Measurements from ENCODE around the gene FAM193B. TPM values are rescaled to one million over a fixed set of nuclear protein-coding genes. Genes with fewer than 3 reads are reported as not detected.

The FAM193B gene
- total RNA-seq, result 10 to 100 TPM; 52.1 to 56.1 TPM
- long read RNA-seq, partial matches to known transcripts, result 8 of 21 reads
- long read RNA-seq, other reads (novel, unspliced or antisense), result 12 of 21 reads

GRCh38 chr5:177554474-177555111, at the start of gene FAM193B:
Gene FAM193B (minus strand): TSS chr5:177554563. CDS start chr5:177554458, 105 bp downstream.
- ATAC-seq (peak; percentile 94), DNase-seq (peak; percentile 95 to 97)
- intact Hi-C loops (cut with DNase I, micrococcal nuclease), result no loop called here

- no peak for DNase-seq
- intact Hi-C loops (cut with DNase I, micrococcal nuclease), result no loop called here
- no peak for ATAC-seq
Observed at GRCh38 chr5:177604116-177604521, 49.8 kb upstream of the FAM193B start.

- no peak for ATAC-seq
- no peak for DNase-seq
- intact Hi-C loops (cut with DNase I, micrococcal nuclease), result no loop called here
Observed at GRCh38 chr5:177603631-177604030, 49.3 kb upstream of the FAM193B start.

GRCh38 chr5:177602458-177602830, 48.1 kb upstream of the FAM193B start:
- intact Hi-C loops (cut with DNase I, micrococcal nuclease), result no loop called here
- ATAC-seq, result no peak

GRCh38 chr5:177601577-177602457, 47.5 kb upstream of the FAM193B start:
- ATAC-seq, result no peak
- intact Hi-C loops (cut with DNase I, micrococcal nuclease), result no loop called here
- DNase-seq, result no peak

More at GRCh38 chr5:177602458-177602830, 48.1 kb upstream of the FAM193B start:
- DNase-seq, result no peak

- intact Hi-C loops (cut with DNase I, micrococcal nuclease), result no loop called here
- DNase-seq, result no peak
Observed at GRCh38 chr5:177601126-177601525, 46.8 kb upstream of the FAM193B start.

GRCh38 chr5:177600508-177601018, 46.2 kb upstream of the FAM193B start:
- intact Hi-C loops (cut with DNase I, micrococcal nuclease), result no loop called here
- ATAC-seq, result peak; percentile 6
- DNase-seq, result no peak

More at GRCh38 chr5:177601126-177601525, 46.8 kb upstream of the FAM193B start:
- ATAC-seq, result no peak

- DNase-seq (peak; percentile 79 to 92), ATAC-seq (peak; percentile 90)
- intact Hi-C loops (cut with DNase I, micrococcal nuclease), result no loop called here
Observed at GRCh38 chr5:177599731-177600507, 45.6 kb upstream of the FAM193B start, which contains the start of gene B4GALT7. Gene B4GALT7 (plus strand): TSS chr5:177600132. CDS start chr5:177600211, 79 bp downstream.

- intact Hi-C loops (cut with DNase I, micrococcal nuclease), result no loop called here
- DNase-seq, result no peak
- ATAC-seq, result no peak
Observed at GRCh38 chr5:177598477-177598876, 44.1 kb upstream of the FAM193B start.

GRCh38 chr5:177596775-177597238, 42.4 kb upstream of the FAM193B start:
- intact Hi-C loops (cut with DNase I, micrococcal nuclease), result no loop called here
- DNase-seq (no peak), ATAC-seq (no peak)

- intact Hi-C loops (cut with DNase I, micrococcal nuclease), result no loop called here
- ATAC-seq (no peak), DNase-seq (no peak)
Observed at GRCh38 chr5:177595991-177596774, 41.8 kb upstream of the FAM193B start.

GRCh38 chr5:177595026-177595585, 40.7 kb upstream of the FAM193B start:
- intact Hi-C loops (cut with DNase I, micrococcal nuclease), result no loop called here
- DNase-seq, result no peak
- ATAC-seq, result no peak

GRCh38 chr5:177594071-177594470, 39.7 kb upstream of the FAM193B start:
- intact Hi-C loops (cut with DNase I, micrococcal nuclease), result no loop called here
- DNase-seq (no peak), ATAC-seq (no peak)

GRCh38 chr5:177593511-177593910, 39.1 kb upstream of the FAM193B start:
- intact Hi-C loops (cut with DNase I, micrococcal nuclease), result no loop called here
- ATAC-seq (no peak), DNase-seq (no peak)

- intact Hi-C loops (cut with DNase I, micrococcal nuclease), result no loop called here
- ATAC-seq (no peak), DNase-seq (no peak)
Observed at GRCh38 chr5:177592905-177593304, 38.5 kb upstream of the FAM193B start.

GRCh38 chr5:177592010-177592834, 37.9 kb upstream of the FAM193B start, which contains the start of gene TMED9:
Gene TMED9 (plus strand): TSS chr5:177592203. CDS start chr5:177592215, 12 bp downstream.
- intact Hi-C loops (cut with DNase I, micrococcal nuclease), result no loop called here
- DNase-seq (peak; percentile 86 to 91), ATAC-seq (peak; percentile 98)

GRCh38 chr5:177591690-177592009, 37.3 kb upstream of the FAM193B start:
- intact Hi-C loops (cut with DNase I, micrococcal nuclease), result no loop called here

More at GRCh38 chr5:177591690-177592009, 37.3 kb upstream of the FAM193B start:
- DNase-seq (no peak), ATAC-seq (no peak)

Measured in left colon (tissue), 2 donors.